Measurements from ENCODE around the gene SRP68.

SRP68 gene

GRCh38 chr17:76018801-76019200 is 53.5 kb downstream of the SRP68 start:
- Histone ChIP-seq H3K9me3 (ENCODE audit: low read length) (no peaks in the 10 kb centered on the region), H3K4me2 (ENCODE audit: low read length) (no peak overlapping the region), H3K79me2 (ENCODE audit: insufficient read depth, low read length) (no peaks in the 10 kb centered on the region), H3K27me3 (ENCODE audit: insufficient read depth, low read length) (peaks cover 4% of the 10 kb centered on the region; the same call in 1 of the 2 replicates), H4K20me1 (ENCODE audit: insufficient read depth, low read length) (no peaks in the 10 kb centered on the region), H3K9ac (ENCODE audit: low read length) (no peak overlapping the region), H3F3A (ENCODE audit: insufficient read depth, low read length) (no peaks in the 10 kb centered on the region), H3K9me2 (ENCODE audit: low read depth, low read length) (no peaks in the 10 kb centered on the region), H3K4me1 (ENCODE audit: insufficient read depth, low read length, severe bottlenecking) (peaks cover 5% of the 10 kb centered on the region), H3K27ac (ENCODE audit: low read depth, low read length, poor library complexity, severe bottlenecking) (no peak overlapping the region), H2AFZ (ENCODE audit: low read length) (no peak overlapping the region), H3K36me3 (ENCODE audit: insufficient read depth, low read length) (no peaks in the 10 kb centered on the region), H3K4me3 (ENCODE audit: low read depth, low read length, poor library complexity, severe bottlenecking) (no peak overlapping the region)
- no peak for TF ChIP-seq CTCF (IDR thresholded peaks at IDR 0.05; ENCODE audit: low read length)
- TF ChIP-seq EZH2 (IDR thresholded peaks at IDR 0.05; ENCODE audit: borderline replicate concordance, low read length), result no peak

DNA sequence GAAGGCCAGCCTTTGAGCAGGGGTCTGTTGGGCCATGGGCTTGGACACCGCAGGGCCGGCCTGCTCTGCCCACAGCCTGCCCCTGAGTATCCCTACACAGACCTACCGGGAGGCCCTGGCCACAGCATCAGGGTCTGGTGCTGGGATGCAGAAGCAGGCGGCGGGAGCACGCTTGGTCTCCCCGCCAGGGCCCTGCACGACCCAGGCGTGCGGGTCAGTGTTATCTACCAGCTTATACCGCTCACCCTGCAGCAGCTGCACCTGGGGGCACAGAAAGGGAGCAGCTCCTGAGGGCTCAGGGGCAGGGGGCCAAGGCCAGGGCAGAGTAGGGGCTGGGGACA is 54.0 kb downstream of the SRP68 start:
- Histone ChIP-seq H3K27me3 (ENCODE audit: insufficient read depth, low read length) (no peaks in the 10 kb centered on the region; the same call in 1 of the 2 replicates), H3K79me2 (ENCODE audit: insufficient read depth, low read length) (no peaks in the 10 kb centered on the region), H3K4me2 (ENCODE audit: low read length) (no peak overlapping the region), H3K9ac (ENCODE audit: low read length) (no peak overlapping the region), H3K4me1 (ENCODE audit: insufficient read depth, low read length, severe bottlenecking) (peaks cover 5% of the 10 kb centered on the region), H3K9me2 (ENCODE audit: low read depth, low read length) (no peaks in the 10 kb centered on the region), H3K9me3 (ENCODE audit: low read length) (no peaks in the 10 kb centered on the region), H4K20me1 (ENCODE audit: insufficient read depth, low read length) (no peaks in the 10 kb centered on the region), H3K36me3 (ENCODE audit: insufficient read depth, low read length) (no peaks in the 10 kb centered on the region), H3F3A (ENCODE audit: insufficient read depth, low read length) (no peaks in the 10 kb centered on the region), H2AFZ (ENCODE audit: low read length) (no peak overlapping the region), H3K27ac (ENCODE audit: low read depth, low read length, poor library complexity, severe bottlenecking) (no peak overlapping the region), H3K4me3 (ENCODE audit: low read depth, low read length, poor library complexity, severe bottlenecking) (no peak overlapping the region)
- TF ChIP-seq CTCF (IDR thresholded peaks at IDR 0.05; ENCODE audit: low read length) (no peak), EZH2 (IDR thresholded peaks at IDR 0.05; ENCODE audit: borderline replicate concordance, low read length) (no peak)

DNA sequence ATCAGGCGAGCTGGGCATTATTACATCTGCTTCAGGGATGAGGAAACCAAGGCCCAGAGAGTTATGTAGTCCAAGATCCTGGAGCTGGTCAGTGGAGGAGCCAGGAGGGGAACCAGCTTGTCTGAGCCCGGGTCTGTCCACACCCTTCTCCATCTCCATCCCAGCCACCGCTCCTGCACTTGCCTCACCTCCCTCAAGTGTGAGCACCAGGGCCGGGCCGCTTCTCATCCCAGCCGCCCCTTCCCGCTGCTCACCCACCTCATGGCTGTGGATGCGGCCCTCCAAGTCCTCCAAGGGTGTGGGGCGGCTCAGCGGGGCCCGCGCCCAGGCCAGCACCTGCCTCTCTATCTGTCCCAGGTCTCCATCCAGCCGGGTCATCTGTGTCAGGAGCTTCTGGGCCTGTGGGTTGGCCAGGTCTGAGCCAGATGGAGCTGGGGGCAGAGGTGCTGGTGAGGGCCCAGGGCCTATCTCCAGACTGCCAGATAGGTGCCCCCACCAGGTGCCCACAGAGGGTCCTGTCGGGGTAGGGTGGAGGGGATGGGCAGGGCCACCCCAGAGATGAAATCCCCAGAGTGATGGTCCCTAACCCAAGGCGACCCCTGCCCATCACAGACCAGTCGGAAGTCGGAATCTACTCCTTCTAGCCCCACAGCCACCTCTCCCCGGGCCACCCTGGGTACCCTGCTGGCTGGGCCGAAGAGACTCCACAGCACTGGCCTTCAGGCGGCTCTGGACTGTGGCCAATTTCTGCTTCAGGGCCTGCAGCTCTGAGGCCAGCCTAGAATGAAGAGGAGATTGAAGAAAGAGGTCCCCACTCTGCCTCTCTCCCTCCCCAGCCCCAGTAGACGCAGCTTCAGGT is 54.6 kb downstream of the SRP68 start:
- H3F3A ChIP-seq (ENCODE audit: insufficient read depth, low read length), result no peaks in the 10 kb centered on the region
- H3K4me1 ChIP-seq (ENCODE audit: insufficient read depth, low read length, severe bottlenecking), result peaks cover 5% of the 10 kb centered on the region
- H3K9me2 ChIP-seq (ENCODE audit: low read depth, low read length), result no peaks in the 10 kb centered on the region
- H3K27ac ChIP-seq (ENCODE audit: low read depth, low read length, poor library complexity, severe bottlenecking), result no peak overlapping the region
- no peaks in the 10 kb centered on the region for H4K20me1 ChIP-seq (ENCODE audit: insufficient read depth, low read length)
- no peak overlapping the region for H3K9ac ChIP-seq (ENCODE audit: low read length)
- H3K4me2 ChIP-seq (ENCODE audit: low read length), result no peak overlapping the region
- no peak overlapping the region for H2AFZ ChIP-seq (ENCODE audit: low read length)
- H3K27me3 ChIP-seq (ENCODE audit: insufficient read depth, low read length), result no peaks in the 10 kb centered on the region; the same call in 1 of the 2 replicates
- no peak overlapping the region for H3K4me3 ChIP-seq (ENCODE audit: low read depth, low read length, poor library complexity, severe bottlenecking)
- H3K9me3 ChIP-seq (ENCODE audit: low read length), result no peaks in the 10 kb centered on the region
- H3K79me2 ChIP-seq (ENCODE audit: insufficient read depth, low read length), result no peaks in the 10 kb centered on the region
- no peaks in the 10 kb centered on the region for H3K36me3 ChIP-seq (ENCODE audit: insufficient read depth, low read length)
- TF ChIP-seq CTCF (IDR thresholded peaks at IDR 0.05; ENCODE audit: low read length) (no peak), EZH2 (IDR thresholded peaks at IDR 0.05; ENCODE audit: borderline replicate concordance, low read length) (no peak)
